Measurements from ENCODE around the gene IPPK.
A peak's percentile ranks its signal among the peaks of the same experiment; 100 is the strongest.
"Not testable (repeated sequence)": the region's sequence is repeated elsewhere in the genome, so short reads cannot be mapped to it uniquely, and the experiment has no call there.

The IPPK gene

GRCh38 chr9:92637326-92637725 lies 32.6 kb downstream of the IPPK start:
- DNase-seq = no peak

GRCh38 chr9:92636627-92637026 lies 33.3 kb downstream of the IPPK start:
- no peak for DNase-seq

- DNase-seq = no peak
Measured at GRCh38 chr9:92635760-92636159, 34.2 kb downstream of the IPPK start.

- DNase-seq = peak; percentile 19 to 41 (median 24)
Measured at GRCh38 chr9:92634712-92635605, 35.0 kb downstream of the IPPK start.

GRCh38 chr9:92633614-92634278 lies 36.2 kb downstream of the IPPK start:
- no peak for DNase-seq

GRCh38 chr9:92632641-92633040 lies 37.3 kb downstream of the IPPK start:
- DNase-seq = no peak

GRCh38 chr9:92631452-92632343 lies 38.2 kb downstream of the IPPK start:
- no peak for DNase-seq

GRCh38 chr9:92627651-92628050 lies 42.3 kb downstream of the IPPK start:
- DNase-seq = no peak

GRCh38 chr9:92626484-92626883 lies 43.4 kb downstream of the IPPK start:
- no peak for DNase-seq

- DNase-seq = not testable (repeated sequence)
Measured at GRCh38 chr9:92623936-92624335, 46.0 kb downstream of the IPPK start.

GRCh38 chr9:92620845-92621244 lies 49.1 kb downstream of the IPPK start:
- no peak for DNase-seq

- no peak for DNase-seq
Measured at GRCh38 chr9:92619601-92620300, 50.2 kb downstream of the IPPK start.

- no peak for DNase-seq
Measured at GRCh38 chr9:92618633-92619225, 51.2 kb downstream of the IPPK start.

GRCh38 chr9:92617951-92618510 lies 51.9 kb downstream of the IPPK start:
- DNase-seq = no peak

GRCh38 chr9:92617195-92617813 lies 52.6 kb downstream of the IPPK start:
- no peak for DNase-seq

- DNase-seq = no peak
Measured at GRCh38 chr9:92616655-92617111, 53.2 kb downstream of the IPPK start.

GRCh38 chr9:92616199-92616641 lies 53.7 kb downstream of the IPPK start:
- DNase-seq = no peak

- no peak for DNase-seq
Measured at GRCh38 chr9:92615790-92616189, 54.1 kb downstream of the IPPK start.

- DNase-seq = no peak
Measured at GRCh38 chr9:92614763-92615461, 55.0 kb downstream of the IPPK start.

GRCh38 chr9:92614123-92614510 lies 55.8 kb downstream of the IPPK start:
- DNase-seq = no peak
